GM21367 (cell line): ENCODE data around the gene PRR19.
A peak's percentile ranks its signal among the peaks of the same experiment; 100 is the strongest.

ENCODE experiments used
- ATAC-seq: cut with Tn5 transposase; IDR thresholded peaks from one replicate; pipeline ENCODE4 v1.9.1; 2021; ENCODE audit not compliant: unreplicated experiment

Gene PRR19

DNA sequence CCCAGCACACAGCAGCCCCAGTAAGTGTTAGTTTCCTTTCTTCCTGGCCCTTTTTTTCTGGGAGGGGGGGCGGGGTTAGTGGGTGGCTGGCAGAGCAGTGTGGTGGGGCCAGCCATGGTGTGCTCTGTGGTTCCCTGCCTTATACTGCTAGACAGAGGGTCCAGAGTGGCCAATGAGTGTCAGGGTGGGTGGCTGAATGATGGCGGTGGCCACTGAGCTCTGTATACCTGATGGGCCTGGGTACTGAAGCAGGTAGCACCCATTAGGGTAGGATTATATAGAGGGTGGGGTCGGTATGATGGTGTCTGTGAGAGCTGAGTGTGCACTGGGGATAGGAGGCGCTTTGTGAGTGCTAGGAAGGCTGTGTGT, 19.1 kb upstream of the PRR19 start:
- no peak for ATAC-seq

DNA sequence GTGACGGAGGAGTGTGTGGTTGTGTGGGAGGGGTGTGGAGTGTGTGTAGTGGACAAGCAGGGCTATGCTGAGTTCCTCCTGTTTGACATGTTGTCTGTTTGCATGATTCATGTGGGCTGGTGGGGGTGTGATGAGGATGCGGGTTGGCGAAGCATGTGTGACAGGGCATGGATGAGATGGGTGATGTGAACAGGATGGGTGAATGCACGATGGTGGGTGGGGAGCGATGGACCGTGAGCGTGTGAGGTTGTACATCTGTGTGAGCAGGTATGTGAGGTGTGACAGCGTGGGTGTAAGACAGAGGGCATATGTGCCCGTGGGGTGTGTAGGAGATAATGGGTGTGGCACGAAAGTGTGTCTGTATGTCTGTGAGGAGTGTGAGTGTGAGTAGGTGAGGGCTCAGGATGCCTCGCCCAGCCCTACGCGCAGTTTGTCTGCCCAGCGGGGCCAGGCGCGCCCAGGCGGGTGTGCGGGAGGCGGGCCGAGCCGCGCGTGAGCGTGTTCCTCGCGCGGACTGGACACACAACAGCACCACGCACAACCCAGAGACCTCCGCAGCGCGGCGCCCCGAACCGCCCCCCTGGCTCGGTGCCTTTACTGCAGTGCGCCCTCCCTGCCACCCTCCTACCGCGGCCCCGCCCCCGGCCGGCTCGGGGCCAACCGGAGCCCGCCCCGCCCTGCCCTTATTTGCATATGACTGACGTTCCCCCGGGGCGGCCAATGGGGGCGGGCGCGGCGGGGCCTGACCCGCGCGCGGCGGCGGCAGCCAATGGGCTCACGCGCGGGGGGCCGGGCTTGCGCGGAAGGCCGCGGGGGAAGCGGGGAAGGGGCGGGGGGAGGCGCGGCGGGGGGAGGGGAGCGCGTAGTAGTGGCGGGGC, 18.5 kb upstream of the PRR19 start:
- peak; percentile 29 for ATAC-seq

DNA sequence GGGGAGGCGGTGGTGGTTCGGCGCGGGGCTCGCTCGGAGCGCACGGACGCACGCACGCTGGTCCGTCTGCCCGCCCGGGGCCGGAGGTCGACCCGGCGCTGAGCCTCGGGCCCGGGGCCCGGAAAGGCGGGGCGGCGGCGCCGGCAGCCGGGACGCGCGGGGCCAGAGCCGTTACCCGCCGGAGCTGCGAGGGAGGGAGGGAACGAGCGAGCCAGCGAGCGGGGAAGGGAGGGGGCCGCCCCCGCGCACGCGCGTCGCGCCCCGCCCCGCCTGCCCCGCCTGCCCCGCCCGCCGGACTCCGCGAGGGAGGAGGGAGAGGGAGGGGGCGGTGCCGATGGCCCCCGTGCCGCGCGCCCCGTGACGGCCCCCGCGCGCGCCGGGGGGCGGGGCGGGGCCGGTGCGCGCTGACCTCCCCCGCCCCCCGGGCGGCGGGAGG, 17.8 kb upstream of the PRR19 start:
- peak; percentile 20 for ATAC-seq

GRCh38 chr19:42284591-42285341, 17.2 kb upstream of the PRR19 start:
- no peak for ATAC-seq

- ATAC-seq: no peak
These were observed 16.4 kb upstream of the PRR19 start for GRCh38 chr19:42285541-42285941.

GRCh38 chr19:42285988-42286348, 16.0 kb upstream of the PRR19 start:
- no peak for ATAC-seq

GRCh38 chr19:42286349-42287016, 15.4 kb upstream of the PRR19 start:
- ATAC-seq: no peak

DNA sequence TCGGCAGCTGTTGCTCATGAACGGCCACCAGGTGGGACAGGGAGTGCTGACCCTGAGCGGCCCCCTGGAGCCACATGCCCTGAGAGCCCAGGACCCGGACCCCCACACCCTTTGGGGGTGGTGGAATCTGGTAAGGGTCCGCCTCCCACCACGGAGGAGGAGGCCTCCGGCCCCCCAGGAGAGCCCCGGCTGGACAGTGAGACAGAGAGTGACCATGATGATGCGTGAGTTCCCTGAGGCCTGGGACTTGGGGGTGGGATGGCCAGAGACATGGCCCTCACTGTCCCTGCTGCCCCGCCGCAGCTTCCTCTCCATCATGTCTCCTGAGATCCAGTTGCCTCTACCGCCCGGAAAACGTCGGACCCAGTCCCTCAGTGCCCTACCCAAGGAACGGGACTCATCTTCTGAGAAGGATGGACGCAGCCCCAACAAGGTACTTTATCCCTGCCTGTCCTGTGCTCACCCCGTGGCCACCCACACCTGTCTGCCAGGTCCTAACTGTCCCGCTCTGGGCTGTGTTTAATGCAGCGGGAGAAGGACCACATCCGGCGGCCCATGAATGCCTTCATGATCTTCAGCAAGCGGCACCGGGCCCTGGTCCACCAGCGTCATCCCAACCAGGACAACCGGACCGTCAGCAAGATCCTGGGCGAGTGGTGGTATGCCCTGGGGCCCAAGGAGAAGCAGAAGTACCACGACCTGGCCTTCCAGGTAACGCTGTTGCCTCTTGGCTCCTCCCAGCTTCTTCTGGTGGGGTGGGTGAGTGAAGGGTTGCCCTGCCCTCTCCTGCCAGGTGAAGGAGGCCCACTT, 14.7 kb upstream of the PRR19 start:
- no peak for ATAC-seq

DNA sequence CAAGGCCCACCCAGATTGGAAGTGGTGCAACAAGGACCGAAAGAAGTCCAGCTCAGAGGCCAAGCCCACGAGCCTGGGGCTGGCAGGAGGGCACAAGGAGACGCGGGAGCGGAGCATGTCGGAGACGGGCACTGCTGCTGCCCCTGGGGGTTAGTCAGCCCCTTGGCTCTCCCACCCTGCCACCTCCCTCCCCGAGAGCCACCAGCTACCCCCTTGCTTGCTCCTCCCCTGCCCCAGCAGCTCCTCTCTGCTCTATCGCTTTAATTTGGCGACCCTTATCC, 14.2 kb upstream of the PRR19 start:
- ATAC-seq: no peak

DNA sequence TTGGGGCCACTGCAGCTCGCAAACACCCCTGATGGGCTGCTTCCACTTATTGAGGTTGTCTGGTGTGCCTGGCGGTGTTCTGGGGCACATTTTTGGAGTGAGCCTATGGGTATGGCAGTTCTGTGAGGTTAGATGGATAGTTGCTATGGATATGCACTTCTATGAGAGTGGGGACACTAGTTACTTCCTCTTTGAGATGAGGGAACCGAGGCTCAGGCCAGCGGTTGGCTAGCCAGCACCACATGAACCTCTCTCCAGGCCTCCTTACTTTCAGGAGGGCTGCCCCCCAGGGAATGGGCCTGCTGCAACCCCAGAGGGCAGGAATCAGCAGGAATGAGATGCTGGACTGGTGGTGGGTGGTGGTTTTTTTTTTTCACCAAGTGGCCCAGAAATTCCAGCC, 13.5 kb upstream of the PRR19 start:
- no peak for ATAC-seq

DNA sequence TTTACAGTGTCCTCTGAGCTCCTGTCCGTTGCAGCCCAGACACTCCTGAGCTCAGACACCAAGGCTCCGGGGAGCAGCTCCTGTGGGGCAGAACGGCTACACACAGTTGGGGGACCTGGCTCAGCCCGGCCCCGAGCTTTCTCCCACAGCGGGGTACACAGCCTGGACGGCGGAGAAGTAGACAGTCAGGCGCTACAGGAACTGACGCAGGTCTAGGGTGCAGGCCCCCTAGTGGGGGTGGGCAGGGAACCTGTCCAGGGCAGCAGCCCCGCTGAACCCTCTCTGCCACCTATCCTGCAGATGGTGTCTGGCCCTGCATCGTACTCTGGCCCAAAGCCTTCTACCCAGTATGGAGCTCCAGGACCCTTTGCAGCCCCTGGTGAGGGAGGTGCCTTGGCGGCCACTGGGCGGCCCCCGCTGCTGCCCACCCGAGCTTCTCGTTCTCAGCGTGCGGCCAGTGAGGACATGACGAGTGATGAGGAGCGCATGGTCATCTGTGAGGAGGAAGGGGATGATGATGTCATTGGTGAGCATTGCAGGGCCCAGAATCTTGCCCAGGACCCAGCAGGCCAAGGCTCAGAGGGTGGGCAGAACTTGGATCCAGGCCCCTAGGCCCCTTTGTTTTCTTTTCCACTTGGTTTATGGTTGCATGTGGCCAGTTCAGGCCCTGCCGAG, 12.9 kb upstream of the PRR19 start:
- ATAC-seq: no peak

GRCh38 chr19:42289556-42290041, 12.3 kb upstream of the PRR19 start:
- ATAC-seq: no peak

- no peak for ATAC-seq
These were observed 11.8 kb upstream of the PRR19 start for GRCh38 chr19:42290136-42290522.

GRCh38 chr19:42290523-42291434, 11.2 kb upstream of the PRR19 start:
- ATAC-seq: no peak

DNA sequence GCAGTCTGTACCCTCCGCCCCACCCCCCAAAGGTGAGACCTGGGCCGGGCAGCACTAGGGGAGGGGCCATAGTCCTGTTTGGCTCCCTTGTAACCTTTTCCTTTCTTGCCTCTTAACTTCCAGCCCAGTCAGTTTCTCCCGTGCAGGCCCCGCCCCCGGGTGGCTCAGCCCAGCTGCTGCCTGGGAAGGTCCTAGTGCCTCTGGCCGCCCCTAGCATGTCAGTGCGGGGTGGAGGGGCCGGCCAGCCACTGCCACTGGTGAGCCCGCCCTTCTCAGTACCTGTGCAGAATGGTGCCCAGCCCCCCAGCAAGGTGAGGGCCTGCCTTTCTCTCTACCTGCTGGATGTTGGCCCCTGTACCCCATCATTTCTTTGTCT, 10.5 kb upstream of the PRR19 start:
- ATAC-seq: no peak

DNA sequence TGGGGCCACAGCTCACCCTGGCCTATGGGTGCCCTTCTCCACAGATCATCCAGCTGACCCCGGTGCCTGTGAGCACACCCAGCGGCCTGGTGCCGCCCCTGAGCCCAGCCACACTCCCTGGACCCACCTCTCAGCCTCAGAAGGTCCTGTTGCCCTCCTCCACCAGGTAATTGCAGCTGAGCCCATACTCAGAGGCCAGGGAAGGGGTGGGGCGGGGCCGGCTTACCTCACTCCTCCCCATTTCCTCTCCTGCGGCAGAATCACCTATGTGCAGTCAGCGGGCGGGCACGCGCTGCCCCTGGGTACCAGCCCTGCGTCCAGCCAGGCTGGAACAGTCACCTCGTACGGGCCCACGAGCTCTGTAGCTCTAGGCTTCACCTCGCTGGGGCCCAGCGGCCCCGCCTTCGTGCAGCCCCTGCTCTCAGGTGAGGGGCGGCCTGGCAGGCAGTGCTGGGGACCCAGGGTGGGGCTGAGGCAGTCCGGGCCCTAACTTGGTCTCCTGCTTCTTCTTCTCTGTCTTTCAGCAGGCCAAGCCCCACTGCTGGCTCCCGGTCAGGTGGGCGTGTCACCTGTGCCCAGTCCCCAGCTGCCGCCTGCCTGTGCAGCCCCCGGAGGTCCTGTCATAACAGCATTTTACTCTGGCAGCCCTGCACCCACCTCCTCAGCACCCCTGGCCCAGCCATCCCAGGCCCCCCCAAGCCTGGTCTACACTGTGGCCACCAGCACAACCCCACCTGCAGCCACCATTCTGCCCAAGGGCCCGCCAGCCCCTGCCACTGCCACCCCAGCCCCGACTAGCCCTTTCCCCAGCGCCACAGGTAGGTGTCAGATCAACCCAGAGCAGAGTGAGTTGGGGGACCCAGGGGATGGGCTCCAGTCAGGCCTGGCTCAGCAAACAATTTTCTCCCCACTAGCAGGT, 9.6 kb upstream of the PRR19 start:
- no peak for ATAC-seq

DNA sequence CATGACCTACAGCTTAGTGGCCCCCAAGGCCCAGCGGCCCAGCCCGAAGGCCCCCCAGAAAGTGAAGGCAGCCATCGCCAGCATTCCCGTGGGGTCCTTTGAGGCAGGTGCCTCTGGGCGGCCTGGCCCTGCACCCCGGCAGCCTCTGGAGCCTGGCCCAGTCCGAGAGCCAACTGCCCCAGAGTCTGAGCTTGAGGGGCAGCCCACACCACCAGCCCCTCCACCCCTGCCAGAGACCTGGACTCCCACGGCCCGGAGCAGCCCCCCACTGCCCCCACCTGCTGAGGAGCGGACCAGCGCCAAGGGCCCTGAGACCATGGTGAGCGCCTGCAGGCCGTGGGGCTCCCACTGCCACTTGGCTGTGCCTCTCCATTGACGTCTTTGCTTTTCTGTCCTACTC, 9.0 kb upstream of the PRR19 start:
- no peak for ATAC-seq

- no peak for ATAC-seq
These were observed 8.4 kb upstream of the PRR19 start for GRCh38 chr19:42293540-42293939.

GRCh38 chr19:42293948-42294347, 8.0 kb upstream of the PRR19 start:
- no peak for ATAC-seq
